Ramos (cell line): ENCODE results near the gene C9orf85.
"Not testable (repeated sequence)": the region's sequence is repeated elsewhere in the genome, so short reads cannot be mapped to it uniquely, and the experiment has no call there.

Source experiments
- in situ Hi-C: fragments of 300-500 bp; cut with MboI; formaldehyde crosslinking; loops from one replicate; pipeline ENCODE4 v1.14.3; 2022; ENCODE audit warnings: low sequenced_read_pairs; ENCODE audit not compliant: unreplicated experiment

C9orf85 gene

DNA sequence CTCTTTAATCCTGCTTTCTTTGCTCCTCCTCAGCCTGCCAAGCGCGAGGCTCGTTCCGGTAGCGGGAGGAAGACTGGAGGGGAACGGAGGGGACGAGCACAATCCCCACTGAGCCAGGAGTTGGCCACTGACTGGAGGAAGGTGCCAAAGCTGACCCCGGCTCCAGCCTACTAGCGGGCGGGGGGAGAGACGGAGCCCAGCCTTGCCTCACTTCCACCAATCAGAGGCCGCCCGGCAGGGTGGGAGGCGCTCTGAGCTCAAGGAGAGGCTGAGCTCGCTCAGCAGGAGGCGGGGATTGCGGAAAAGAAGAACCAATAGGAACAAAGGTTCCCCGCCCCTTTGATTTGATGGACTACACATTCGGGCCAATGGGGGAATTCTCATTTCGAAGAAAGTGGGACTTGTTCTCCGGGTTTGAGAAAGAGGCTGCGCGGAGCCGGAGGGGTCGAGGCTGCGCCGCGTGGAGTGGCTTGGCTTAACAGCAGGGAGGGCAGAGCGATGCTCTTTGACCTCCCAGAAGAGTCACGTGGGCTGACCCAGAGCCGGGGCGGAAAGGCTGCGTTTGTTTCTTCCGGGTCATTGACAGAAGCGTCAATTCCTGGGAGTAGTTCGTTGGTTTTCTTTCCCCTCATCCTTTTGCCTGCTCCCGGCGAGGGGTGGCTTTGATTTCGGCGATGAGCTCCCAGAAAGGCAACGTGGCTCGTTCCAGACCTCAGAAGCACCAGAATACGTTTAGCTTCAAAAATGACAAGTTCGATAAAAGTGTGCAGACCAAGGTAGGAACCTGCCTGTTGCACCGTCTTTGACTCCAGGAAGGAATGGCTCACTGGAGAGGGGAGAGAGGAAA, at the start of gene C9orf85, which contains the start of gene ABHD17B:
Gene C9orf85 (plus strand): TSS at position 579 of the 847 bp plus-strand sequence. CDS start 96 bp downstream, at position 675.
Gene ABHD17B (minus strand): TSS at position 133 of the 847 bp plus-strand sequence. CDS start 36,113 bp downstream, outside the sequence.
- in situ Hi-C loops: no loop called here

DNA sequence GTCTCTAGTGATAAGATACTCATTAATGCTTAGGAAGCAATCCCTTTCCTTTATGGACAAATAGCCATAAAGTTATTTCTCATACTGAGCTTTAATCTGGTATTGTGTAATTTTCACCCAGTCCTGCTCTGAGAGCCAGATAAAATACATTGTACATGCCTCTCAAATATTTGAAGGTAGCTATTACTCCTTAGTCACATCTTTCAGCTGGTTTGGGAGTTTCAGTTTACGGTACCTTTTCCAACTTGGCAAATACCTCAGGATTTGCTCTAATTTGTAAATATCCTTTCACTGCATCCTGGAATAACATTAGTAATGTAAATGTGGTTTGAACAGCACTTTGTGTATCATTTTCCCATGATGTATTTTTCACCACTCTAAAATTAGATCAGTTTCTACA, 47.8 kb upstream of the C9orf85 start:
- in situ Hi-C loops: no loop called here

DNA sequence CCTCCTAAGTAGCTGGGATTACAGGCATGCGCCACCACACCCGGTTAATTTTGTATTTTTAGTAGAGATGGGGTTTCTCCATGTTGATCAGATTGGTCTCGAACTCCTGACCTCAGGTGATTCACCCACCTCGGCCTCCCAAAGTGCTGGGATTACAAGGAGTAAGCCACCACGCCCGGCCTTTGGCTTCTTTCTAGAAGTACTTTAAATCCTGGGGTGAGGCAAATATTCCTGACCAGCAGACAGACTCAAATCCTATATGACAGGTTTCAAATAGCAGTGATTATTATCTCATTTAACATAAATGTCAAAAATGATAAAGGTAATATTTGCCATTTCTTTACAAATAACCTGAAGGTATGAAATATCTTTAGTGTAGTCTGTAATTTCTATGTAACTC, 36.1 kb upstream of the C9orf85 start:
- in situ Hi-C loops: no loop called here

- in situ Hi-C loops: no loop called here
These were observed 35.3 kb upstream of the C9orf85 start for GRCh38 chr9:71876106-71876505.

GRCh38 chr9:71876829-71877228, 34.6 kb upstream of the C9orf85 start:
- in situ Hi-C loops: no loop called here

DNA sequence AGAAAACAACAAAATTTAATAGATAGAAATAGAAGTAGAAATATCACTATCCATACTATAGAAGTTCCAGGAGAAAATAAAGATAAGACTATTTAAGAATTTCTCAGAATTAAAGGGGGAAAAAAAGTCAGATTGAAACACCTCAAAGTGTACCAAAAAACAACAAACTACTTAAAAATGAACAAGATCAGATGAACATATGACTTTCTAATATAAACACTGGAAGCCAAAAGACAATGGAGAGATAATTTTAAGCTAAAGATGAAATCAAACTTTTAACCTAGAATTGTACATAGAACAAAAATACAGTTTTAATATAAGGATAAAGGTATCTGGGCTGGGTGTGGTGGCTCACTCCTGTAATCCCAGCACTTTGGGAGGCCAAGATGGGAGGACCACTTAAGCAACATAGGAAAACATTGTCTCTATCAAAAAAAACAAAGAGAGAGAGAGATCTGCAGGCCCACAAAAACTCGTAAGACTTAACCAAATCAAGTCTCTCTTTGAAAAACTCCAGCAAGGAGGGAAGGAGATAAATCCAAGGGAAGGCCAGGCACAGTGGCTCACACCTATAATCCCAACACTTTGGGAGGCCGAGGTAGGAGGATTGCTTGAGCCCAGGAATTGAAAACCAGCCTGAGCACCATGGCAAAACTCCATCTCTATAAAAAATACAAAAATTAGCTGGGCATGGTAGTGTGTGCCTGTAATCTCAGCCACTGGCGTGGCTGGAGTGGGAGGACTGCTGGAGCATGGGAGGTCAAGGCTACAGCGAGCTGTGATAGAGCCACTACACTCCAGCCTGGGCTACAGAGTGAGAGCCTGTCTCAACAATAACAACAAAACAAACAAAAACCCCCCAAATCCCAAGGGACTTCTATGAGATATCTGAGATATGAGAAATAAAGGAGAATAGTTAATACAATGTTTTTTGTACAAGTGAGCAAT, 32.8 kb upstream of the C9orf85 start:
- in situ Hi-C loops: no loop called here

- in situ Hi-C loops: no loop called here
These were observed 31.7 kb upstream of the C9orf85 start for GRCh38 chr9:71879644-71880174.

DNA sequence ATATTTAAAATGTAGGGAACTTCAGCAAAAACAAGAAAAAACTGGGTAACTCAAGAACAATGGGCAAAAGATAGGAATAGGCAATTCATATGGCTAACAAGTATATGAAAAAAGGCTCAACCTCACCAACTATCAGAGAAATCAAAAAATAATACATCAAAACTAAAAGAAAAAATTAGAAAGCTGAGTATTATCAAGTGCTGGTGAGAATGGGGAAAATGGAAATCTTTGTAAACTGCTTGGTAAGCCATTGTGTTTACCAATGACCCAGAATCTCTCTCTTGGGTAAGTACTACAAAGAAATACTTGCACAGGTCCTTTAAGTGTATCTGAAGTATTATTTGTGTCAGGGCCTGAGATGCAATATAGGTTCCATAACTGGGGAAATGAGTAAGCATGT, 27.4 kb upstream of the C9orf85 start:
- in situ Hi-C loops: no loop called here

DNA sequence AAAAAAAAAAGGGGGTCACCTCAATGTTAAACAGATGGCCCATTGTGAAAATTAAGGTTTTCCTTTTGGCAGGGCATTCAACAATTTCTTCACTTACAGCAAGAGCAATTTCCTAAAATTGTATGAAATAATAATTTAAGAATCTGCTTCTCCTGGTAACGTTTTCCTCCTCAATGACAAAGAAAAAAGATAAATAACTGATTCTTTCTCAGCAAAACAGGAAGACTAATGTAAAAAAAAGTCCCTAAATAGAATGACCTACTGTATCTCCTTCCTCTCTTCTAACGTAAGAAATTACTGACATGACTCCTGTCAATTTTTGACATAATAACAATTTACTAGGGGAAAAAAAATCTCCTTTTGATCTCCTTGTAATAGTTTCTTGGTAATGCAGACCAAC, 26.0 kb upstream of the C9orf85 start:
- in situ Hi-C loops: no loop called here

- in situ Hi-C loops: no loop called here
These were observed 25.4 kb upstream of the C9orf85 start for GRCh38 chr9:71886015-71886414.

DNA sequence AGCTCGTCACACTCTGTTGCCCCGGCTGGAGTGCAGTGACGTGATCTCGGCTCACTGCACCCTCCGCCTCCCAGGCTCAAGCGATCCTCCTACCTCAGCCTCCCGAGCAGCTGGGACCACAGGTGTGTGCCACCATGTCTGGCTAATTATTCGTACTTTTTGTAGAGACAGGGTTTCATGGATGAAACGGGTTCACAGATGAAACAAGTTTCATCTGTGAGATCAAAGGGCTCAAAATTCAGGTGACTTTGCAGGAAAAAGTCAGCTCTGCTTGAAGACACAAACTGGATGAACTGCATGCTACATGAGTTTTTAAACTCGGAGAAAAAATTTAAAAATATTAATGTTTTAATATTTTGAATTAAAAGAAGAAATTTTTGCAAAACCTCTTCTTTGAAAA, 24.9 kb upstream of the C9orf85 start:
- in situ Hi-C loops: no loop called here

GRCh38 chr9:71887362-71887761, 24.1 kb upstream of the C9orf85 start:
- in situ Hi-C loops: no loop called here

DNA sequence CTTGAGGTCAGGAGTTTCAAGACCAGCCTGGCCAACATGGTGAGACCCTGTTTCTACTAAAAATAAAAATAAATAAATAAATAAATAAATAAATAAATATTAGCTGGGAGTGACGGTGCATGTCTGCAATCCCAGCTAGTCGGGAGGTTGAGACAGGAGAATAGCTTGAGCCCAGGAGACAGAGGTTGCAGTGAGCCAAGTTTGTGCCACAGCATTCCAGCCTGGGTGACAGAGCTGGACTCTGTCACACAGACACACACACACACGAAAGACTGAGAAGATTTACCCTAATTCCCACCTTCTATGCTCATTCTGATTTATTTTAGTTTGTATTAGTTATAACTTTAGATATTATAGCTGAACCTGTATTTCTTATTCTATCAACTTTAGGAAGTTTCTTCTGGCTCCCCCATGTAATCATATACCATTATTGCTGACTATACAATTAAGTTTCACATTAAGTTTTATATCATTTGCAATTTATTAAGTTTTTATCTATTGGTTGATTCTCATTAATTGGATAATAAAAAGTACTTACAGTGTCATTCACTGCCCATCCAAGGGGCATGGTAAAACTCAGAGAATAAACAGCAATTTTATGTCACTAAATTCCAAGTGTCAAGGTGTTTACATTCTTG, 21.3 kb upstream of the C9orf85 start:
- in situ Hi-C loops: no loop called here

DNA sequence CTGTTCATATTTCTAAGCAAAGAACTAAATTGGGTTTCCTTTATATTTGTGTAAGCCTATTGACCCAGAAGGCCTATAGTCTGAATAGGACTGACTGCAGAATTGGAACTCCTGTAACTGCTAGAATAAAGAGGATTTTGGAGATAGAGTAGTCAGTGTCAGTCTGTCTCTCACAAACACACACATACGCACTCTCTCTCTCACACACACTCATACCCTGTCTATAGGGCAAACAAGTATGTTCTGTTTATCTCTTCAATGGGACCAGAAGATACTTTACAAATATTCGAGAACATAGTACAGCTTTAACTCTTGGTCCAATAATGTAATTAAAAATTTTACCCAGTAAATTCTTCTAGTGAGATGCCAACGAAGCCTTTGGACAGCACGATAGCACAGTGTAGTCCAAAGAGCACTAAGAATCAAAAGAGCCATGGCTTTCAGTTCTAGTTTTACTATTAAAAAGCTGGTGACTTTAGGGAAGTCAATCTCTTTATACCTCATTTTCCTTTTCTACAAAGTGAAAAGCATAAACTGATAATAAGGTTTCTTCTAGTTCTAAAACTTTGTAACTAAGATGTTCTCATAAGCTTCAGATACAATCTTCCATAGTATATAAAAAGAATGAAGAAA, 19.8 kb upstream of the C9orf85 start:
- in situ Hi-C loops: no loop called here

- in situ Hi-C loops: no loop called here
These were observed 16.3 kb upstream of the C9orf85 start for GRCh38 chr9:71895117-71895516.

DNA sequence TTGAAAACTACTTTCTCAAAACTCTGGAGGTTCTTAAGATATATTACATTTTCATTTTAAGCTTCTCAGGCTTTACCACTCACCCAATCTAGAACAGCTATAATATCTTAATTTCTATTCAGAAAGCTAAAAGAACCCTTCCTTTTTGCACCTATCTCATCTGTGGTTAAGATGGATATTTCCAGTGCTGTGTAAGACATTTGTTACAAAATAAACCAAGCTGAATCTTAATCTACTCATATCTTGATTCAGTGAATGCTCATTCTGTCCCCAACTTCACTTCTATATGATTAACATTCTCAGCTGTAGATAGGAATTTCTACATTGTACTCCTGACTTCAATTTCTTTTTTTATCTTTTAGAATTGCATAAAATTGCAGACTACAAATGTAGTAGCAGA, 15.5 kb upstream of the C9orf85 start:
- in situ Hi-C loops: no loop called here

- in situ Hi-C loops: no loop called here
These were observed 14.7 kb upstream of the C9orf85 start for GRCh38 chr9:71896761-71897160.

- in situ Hi-C loops: no loop called here
These were observed 13.9 kb upstream of the C9orf85 start for GRCh38 chr9:71897577-71897976.

DNA sequence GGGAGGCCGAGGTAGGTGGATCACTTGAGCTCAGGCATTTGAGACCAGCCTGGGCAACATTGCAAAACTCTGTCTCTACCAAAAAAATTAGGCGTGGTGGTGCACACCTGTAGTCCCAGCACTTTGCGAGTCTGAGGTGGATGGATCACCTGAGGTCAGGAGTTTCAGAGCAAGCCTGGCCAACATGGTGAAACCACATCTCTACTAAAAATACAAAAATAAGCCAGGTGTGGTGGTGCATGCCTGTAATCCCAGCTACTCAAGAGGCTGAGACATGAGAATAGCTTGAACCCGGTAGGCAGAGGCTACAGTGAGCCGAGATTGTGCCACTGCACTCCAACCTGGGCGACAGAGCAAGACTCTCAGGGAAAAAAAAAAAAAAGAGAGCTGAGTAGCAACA, 12.7 kb upstream of the C9orf85 start:
- in situ Hi-C loops: not testable (repeated sequence)
